Fibroblast of lung (primary cell): ENCODE results near the gene PLCG1. TPM values are rescaled to one million over a fixed set of nuclear protein-coding genes. Genes with fewer than 3 reads are reported as not detected.

Source experiments
- DNase-seq, 2 donors: peaks; one replicate each; pipeline versions ENCODE4 v3.0.0 to v3.0.0-alpha.2; 2010; ENCODE audit warnings: low read depth in 2 of 2
- H2AFZ ChIP-seq: 2 replicates; pipeline ENCODE4 v1.5.1; 2012; ENCODE audit warnings: low read length, control low read depth, inconsistent platforms
- H3K27ac ChIP-seq: 2 replicates; pipeline ENCODE4 v1.5.1; 2011; ENCODE audit warnings: low read length, control low read depth; ENCODE audit not compliant: insufficient read depth
- H3K27me3 ChIP-seq: 2 replicates; pipeline ENCODE4 v1.5.1; 2011; ENCODE audit warnings: mild to moderate bottlenecking, low read length; ENCODE audit not compliant: control insufficient read depth, insufficient read depth
- H3K36me3 ChIP-seq: 2 replicates; pipeline ENCODE4 v1.5.1; 2011; ENCODE audit warnings: low read length; ENCODE audit not compliant: control insufficient read depth, insufficient read depth
- H3K4me1 ChIP-seq: 2 replicates; pipeline ENCODE4 v1.5.1; 2011; ENCODE audit warnings: low read length; ENCODE audit not compliant: control insufficient read depth, insufficient read depth; ENCODE audit errors: extremely low read depth
- H3K4me2 ChIP-seq: 2 replicates; pipeline ENCODE4 v1.5.1; 2011; ENCODE audit warnings: low read length, control low read depth; ENCODE audit not compliant: insufficient read depth; ENCODE audit errors: extremely low read depth
- H3K4me3 ChIP-seq, 4 experiments: fragments of 200-600 bp in 1 of 4; sonication (generic) in 1 of 4; replicated peaks in 1 of 4; 2 replicates each; pipeline ENCODE4 v1.5.1; 2011 to 2016; ENCODE audit warnings: low read length in 4 of 4, low read depth in 3 of 4, mild to moderate bottlenecking in 3 of 4, control low read depth in 2 of 4, inconsistent platforms in 1 of 4, mixed read lengths in 1 of 4; ENCODE audit not compliant: insufficient read depth in 1 of 4; ENCODE audit errors: control extremely low read depth in 1 of 4
- H3K79me2 ChIP-seq: 2 replicates; pipeline ENCODE4 v1.5.1; 2012; ENCODE audit warnings: mild to moderate bottlenecking, low read length, inconsistent platforms; ENCODE audit not compliant: control insufficient read depth, insufficient read depth
- H3K9ac ChIP-seq: 2 replicates; pipeline ENCODE4 v1.5.1; 2011; ENCODE audit warnings: mild to moderate bottlenecking, low read length, control low read depth; ENCODE audit not compliant: insufficient read depth
- H3K9me3 ChIP-seq: 2 replicates; pipeline ENCODE4 v1.5.1; 2012; ENCODE audit warnings: low read depth, low read length; ENCODE audit not compliant: control insufficient read depth, insufficient read depth
- H4K20me1 ChIP-seq: 2 replicates; pipeline ENCODE4 v1.5.1; 2011; ENCODE audit warnings: low read length; ENCODE audit not compliant: control insufficient read depth, insufficient read depth; ENCODE audit errors: extremely low read depth
- CTCF ChIP-seq, 2 donors: IDR thresholded peaks in 1 of 2; conservative IDR thresholded peaks in 1 of 2; 1 replicate in 1 of 2; 2 replicates in 1 of 2; pipeline ENCODE4 v1.5.1; 2011 to 2012; ENCODE audit warnings: low read length in 2 of 2, control low read depth in 1 of 2, inconsistent platforms in 1 of 2, low read depth in 1 of 2, mild to moderate bottlenecking in 1 of 2
- EZH2 ChIP-seq: IDR thresholded peaks from 2 replicates; pipeline ENCODE4 v1.5.1; 2012; ENCODE audit warnings: low read length, control low read depth, mild to moderate bottlenecking; ENCODE audit errors: missing control alignments
- polyA plus RNA-seq, 2 donors: library from polyadenylated mRNA; depleted of rRNA in 1 of 2; stranded (reverse) in 1 of 2; unstranded in 1 of 2; fragments of >200 nt; gene quantifications; 2 replicates each; pipeline ENCODE4 v1.2.1, GENCODE V29; 2011 to 2012; ENCODE audit warnings: missing spikeins in 1 of 2
- total RNA-seq: library from RNA; depleted of rRNA; stranded (reverse); fragments of >200 nt; gene quantifications from 2 replicates; pipeline ENCODE4 v1.2.1, GENCODE V29; 2014

Gene PLCG1
- total and polyA plus RNA-seq, 2 donors (not counting 1 experiment from before 2014, with no cell fraction given), result 24.5 to 86.2 TPM

- H3K36me3 ChIP-seq, result no peaks in the 10 kb centered on the region
- peak overlapping the region; percentile 66 to 87 (median 81) for H3K4me3 ChIP-seq
- DNase-seq, result no peak
- H2AFZ ChIP-seq, result no peak overlapping the region
- peaks cover 16% of the 10 kb centered on the region for H3K4me1 ChIP-seq
- peaks cover 62% of the 10 kb centered on the region for H3K79me2 ChIP-seq
- no peak overlapping the region for H3K27ac ChIP-seq
- TF ChIP-seq CTCF (conservative IDR thresholded peaks at IDR 0.05 in 1 of 2, IDR thresholded peaks at IDR 0.05 in 1 of 2; ENCODE audit: low read depth in 1 of 2, low read length in 2 of 2) (no peak), EZH2 (no peak)
- no peaks in the 10 kb centered on the region for H3K27me3 ChIP-seq
- no peaks in the 10 kb centered on the region for H3K9me3 ChIP-seq
- peak overlapping the region; percentile 18 for H3K9ac ChIP-seq
- no peaks in the 10 kb centered on the region for H4K20me1 ChIP-seq
- H3K4me2 ChIP-seq, result peak overlapping the region; percentile 96
Measured at GRCh38 chr20:41139227-41140093, 2.1 kb downstream of the PLCG1 start.

- no peaks in the 10 kb centered on the region for H3K36me3 ChIP-seq
Measured at GRCh38 chr20:41140226-41141133, 3.1 kb downstream of the PLCG1 start.

More at GRCh38 chr20:41140226-41141133, 3.1 kb downstream of the PLCG1 start:
- Histone ChIP-seq H3K4me3 (no peak overlapping the region), H3K4me1 (peaks cover 16% of the 10 kb centered on the region), H3K27me3 (no peaks in the 10 kb centered on the region), H3K4me2 (peak overlapping the region; percentile 15), H4K20me1 (no peaks in the 10 kb centered on the region), H3K79me2 (peaks cover 71% of the 10 kb centered on the region), H3K9me3 (no peaks in the 10 kb centered on the region), H2AFZ (no peak overlapping the region), H3K9ac (no peak overlapping the region), H3K27ac (no peak overlapping the region)
- TF ChIP-seq EZH2 (no peak), CTCF (conservative IDR thresholded peaks at IDR 0.05 in 1 of 2, IDR thresholded peaks at IDR 0.05 in 1 of 2; ENCODE audit: low read depth in 1 of 2, low read length in 2 of 2) (no peak)
- no peak for DNase-seq
